Neural progenitor cell (in vitro differentiated cells): ENCODE measurements around the gene IPCEF1. TPM values are rescaled to one million over a fixed set of nuclear protein-coding genes. Genes with fewer than 3 reads are reported as not detected.
"Not testable (repeated sequence)": the region's sequence is repeated elsewhere in the genome, so short reads cannot be mapped to it uniquely, and the experiment has no call there.

ENCODE experiments used
- DNase-seq: peaks from one replicate; pipeline ENCODE4 v3.0.0-alpha.2; 2016; ENCODE audit warnings: low spot score
- H2AFZ ChIP-seq: fragments of 200-600 bp; sonication (generic); replicated peaks from 2 replicates; pipeline ENCODE4 v1.6.1; 2016; ENCODE audit warnings: antibody characterized with exemption
- H3F3A ChIP-seq: fragments of 200-600 bp; sonication (generic); 2 replicates; pipeline ENCODE4 v1.6.1; 2016; ENCODE audit warnings: antibody characterized with exemption, low read depth
- H3K27ac ChIP-seq: fragments of 200-600 bp; sonication (generic); 2 replicates; pipeline ENCODE4 v1.5.1; 2016; ENCODE audit warnings: mild to moderate bottlenecking
- H3K27me3 ChIP-seq: fragments of 200-600 bp; sonication (generic); 2 replicates; pipeline ENCODE4 v1.6.1; 2016; ENCODE audit warnings: mild to moderate bottlenecking, moderate library complexity
- H3K36me3 ChIP-seq: fragments of 200-600 bp; sonication (generic); 2 replicates; pipeline ENCODE4 v1.5.1; 2016
- H3K4me1 ChIP-seq: fragments of 200-600 bp; sonication (generic); 2 replicates; pipeline ENCODE4 v1.6.1; 2016; ENCODE audit warnings: mixed run types
- H3K4me2 ChIP-seq: fragments of 200-600 bp; sonication (generic); 2 replicates; pipeline ENCODE4 v1.6.1; 2016
- H3K4me3 ChIP-seq: fragments of 200-600 bp; sonication (generic); 2 replicates; pipeline ENCODE4 v1.5.1; 2016
- H3K79me2 ChIP-seq: fragments of 200-600 bp; sonication (generic); 2 replicates; pipeline ENCODE4 v1.6.1; 2016; ENCODE audit warnings: low read depth
- H3K9ac ChIP-seq: fragments of 200-600 bp; sonication (generic); 2 replicates; pipeline ENCODE4 v1.6.1; 2016
- H3K9me3 ChIP-seq: fragments of 200-600 bp; sonication (generic); 2 replicates; pipeline ENCODE4 v1.5.1; 2016; ENCODE audit warnings: low read depth
- H4K20me1 ChIP-seq: fragments of 200-600 bp; sonication (generic); 2 replicates; pipeline ENCODE4 v1.6.1; 2016; ENCODE audit warnings: low read depth
- H3K27ac Mint-ChIP-seq: 3 replicates; pipeline ENCODE4 v1.8.0; 2021; ENCODE audit warnings: mixed read lengths
- H3K27me3 Mint-ChIP-seq: 2 replicates; pipeline ENCODE4 v1.8.0; 2022; ENCODE audit warnings: low read depth, mild to moderate bottlenecking, inconsistent platforms, moderate library complexity, mixed read lengths; ENCODE audit not compliant: insufficient read depth
- H3K36me3 Mint-ChIP-seq: 3 replicates; pipeline ENCODE4 v1.8.0; 2021; ENCODE audit warnings: mixed read lengths
- H3K4me1 Mint-ChIP-seq: 3 replicates; pipeline ENCODE4 v1.8.0; 2021; ENCODE audit warnings: mixed read lengths
- H3K4me3 Mint-ChIP-seq: 3 replicates; pipeline ENCODE4 v1.8.0; 2021; ENCODE audit warnings: mild to moderate bottlenecking, moderate library complexity, mixed read lengths
- H3K9me3 Mint-ChIP-seq: 3 replicates; pipeline ENCODE4 v1.8.0; 2020; ENCODE audit warnings: mixed read lengths
- EZH2 ChIP-seq: fragments of 200-600 bp; sonication (generic); IDR thresholded peaks from 2 replicates; pipeline ENCODE4 v1.6.1; 2017; ENCODE audit warnings: antibody characterized with exemption, mild to moderate bottlenecking, moderate library complexity
- EZH2phosphoT487 ChIP-seq: fragments of 200-600 bp; sonication (generic); IDR thresholded peaks from 2 replicates; pipeline ENCODE4 v1.6.1; 2017; ENCODE audit warnings: antibody characterized with exemption
- total RNA-seq: library from RNA; depleted of rRNA; stranded (reverse); fragments of >200 nt; gene quantifications from 2 replicates; pipeline ENCODE4 v1.2.3, GENCODE V29; 2015; ENCODE audit warnings: low replicate concordance
- TF ChIP-seq, protein P1 (sequence below): fragments of 200-600 bp; sonication (generic); IDR thresholded peaks from 2 replicates; pipeline ENCODE4 v1.5.1; 2017; ENCODE audit warnings: antibody characterized with exemption, mild to moderate bottlenecking

Gene IPCEF1
- total RNA-seq, 1 donor from 2014 or later = 0.13 TPM

DNA sequence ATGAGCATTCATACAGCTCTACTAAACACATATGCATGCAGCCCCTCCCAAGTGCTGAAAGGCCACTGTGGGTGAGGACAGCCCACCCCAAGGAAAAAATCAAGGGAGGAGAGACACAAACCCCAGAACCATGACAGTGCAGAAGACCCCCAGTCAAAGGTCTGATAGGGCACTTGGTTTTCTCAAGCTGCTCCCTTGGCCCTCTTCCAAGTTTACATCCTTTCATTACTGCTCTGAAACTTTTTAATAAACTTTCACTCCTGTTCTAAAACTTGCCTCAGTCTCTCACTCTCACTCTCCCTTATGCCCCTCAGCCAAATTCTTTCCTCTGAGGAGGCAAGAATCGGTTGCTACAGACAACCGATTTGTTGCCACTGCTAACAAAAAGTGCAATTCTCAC lies 24.9 kb downstream of the IPCEF1 start:
- Histone ChIP-seq H3K4me1 (peaks cover 6% of the 10 kb centered on the region), H3K4me3 (no peak overlapping the region), H4K20me1 (no peaks in the 10 kb centered on the region), H3K9ac (no peak overlapping the region), H3K4me2 (no peak overlapping the region), H3K9me3 (no peaks in the 10 kb centered on the region), H3K27me3 (no peaks in the 10 kb centered on the region), H3K36me3 (no peaks in the 10 kb centered on the region), H3F3A (no peaks in the 10 kb centered on the region), H3K27ac (no peak overlapping the region), H2AFZ (no peak overlapping the region), H3K79me2 (no peaks in the 10 kb centered on the region)
- Mint-ChIP-seq H3K27ac (no peak overlapping the region), H3K36me3 (no peaks in the 10 kb centered on the region), H3K4me3 (no peak overlapping the region), H3K9me3 (peaks cover 9% of the 10 kb centered on the region), H3K27me3 (peaks cover 2% of the 10 kb centered on the region), H3K4me1 (peaks cover 3% of the 10 kb centered on the region)
- TF ChIP-seq EZH2phosphoT487 = no peak
- TF ChIP-seq, protein P1, sequence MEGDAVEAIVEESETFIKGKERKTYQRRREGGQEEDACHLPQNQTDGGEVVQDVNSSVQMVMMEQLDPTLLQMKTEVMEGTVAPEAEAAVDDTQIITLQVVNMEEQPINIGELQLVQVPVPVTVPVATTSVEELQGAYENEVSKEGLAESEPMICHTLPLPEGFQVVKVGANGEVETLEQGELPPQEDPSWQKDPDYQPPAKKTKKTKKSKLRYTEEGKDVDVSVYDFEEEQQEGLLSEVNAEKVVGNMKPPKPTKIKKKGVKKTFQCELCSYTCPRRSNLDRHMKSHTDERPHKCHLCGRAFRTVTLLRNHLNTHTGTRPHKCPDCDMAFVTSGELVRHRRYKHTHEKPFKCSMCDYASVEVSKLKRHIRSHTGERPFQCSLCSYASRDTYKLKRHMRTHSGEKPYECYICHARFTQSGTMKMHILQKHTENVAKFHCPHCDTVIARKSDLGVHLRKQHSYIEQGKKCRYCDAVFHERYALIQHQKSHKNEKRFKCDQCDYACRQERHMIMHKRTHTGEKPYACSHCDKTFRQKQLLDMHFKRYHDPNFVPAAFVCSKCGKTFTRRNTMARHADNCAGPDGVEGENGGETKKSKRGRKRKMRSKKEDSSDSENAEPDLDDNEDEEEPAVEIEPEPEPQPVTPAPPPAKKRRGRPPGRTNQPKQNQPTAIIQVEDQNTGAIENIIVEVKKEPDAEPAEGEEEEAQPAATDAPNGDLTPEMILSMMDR = no peak
- TF ChIP-seq EZH2 = no peak
- no peak for DNase-seq

- H3K36me3 Mint-ChIP-seq = no peaks in the 10 kb centered on the region
- peaks cover 2% of the 10 kb centered on the region for H3K27me3 Mint-ChIP-seq
- TF ChIP-seq EZH2phosphoT487 = no peak
- no peak for TF ChIP-seq EZH2
- TF ChIP-seq, protein P1 = no peak
- Histone ChIP-seq H3K4me2 (no peak overlapping the region), H3K4me3 (no peak overlapping the region), H3K9ac (no peak overlapping the region), H3K9me3 (no peaks in the 10 kb centered on the region), H4K20me1 (no peaks in the 10 kb centered on the region), H3K27ac (no peak overlapping the region), H2AFZ (peak overlapping the region; percentile 94), H3K4me1 (peaks cover 6% of the 10 kb centered on the region), H3F3A (no peaks in the 10 kb centered on the region), H3K36me3 (no peaks in the 10 kb centered on the region), H3K79me2 (no peaks in the 10 kb centered on the region), H3K27me3 (no peaks in the 10 kb centered on the region)
- peak overlapping the region; percentile 55 for H3K27ac Mint-ChIP-seq
- DNase-seq = peak; percentile 5
- H3K4me1 Mint-ChIP-seq = peaks cover 3% of the 10 kb centered on the region
- no peak overlapping the region for H3K4me3 Mint-ChIP-seq
- H3K9me3 Mint-ChIP-seq = peaks cover 9% of the 10 kb centered on the region
These were observed 27.0 kb downstream of the IPCEF1 start for GRCh38 chr6:154329350-154330170.

DNA sequence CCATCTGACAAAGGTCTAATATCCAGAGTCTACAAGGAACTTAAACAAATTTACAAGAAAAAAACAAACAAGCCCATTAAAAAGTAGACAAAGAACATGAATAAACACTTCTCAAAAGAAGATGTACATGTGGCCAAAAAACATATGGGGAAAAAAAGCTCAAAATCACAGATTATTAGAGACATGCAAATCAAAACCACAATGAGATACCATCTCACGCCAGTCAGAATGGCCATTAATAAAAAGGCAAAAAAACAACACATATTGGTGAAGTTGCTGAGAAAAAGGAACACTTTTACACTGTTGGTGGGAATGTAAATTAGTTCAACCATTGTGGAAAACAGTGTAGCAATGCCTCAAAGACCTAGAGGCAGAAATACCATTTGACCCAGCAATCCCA lies 29.3 kb downstream of the IPCEF1 start:
- H3K36me3 ChIP-seq, H2AFZ ChIP-seq, H3K4me3 Mint-ChIP-seq, H3K27ac Mint-ChIP-seq, H3K27ac ChIP-seq, H3K36me3 Mint-ChIP-seq, H3K4me1 ChIP-seq, H3K9ac ChIP-seq, H3K9me3 ChIP-seq, H4K20me1 ChIP-seq, H3K79me2 ChIP-seq, H3K4me3 ChIP-seq, DNase-seq, H3K4me1 Mint-ChIP-seq, H3K27me3 Mint-ChIP-seq, H3K9me3 Mint-ChIP-seq, H3F3A ChIP-seq, H3K27me3 ChIP-seq, H3K4me2 ChIP-seq: not testable (repeated sequence)

GRCh38 chr6:154325142-154325541 lies 31.5 kb downstream of the IPCEF1 start:
- no peak overlapping the region for H3K27ac Mint-ChIP-seq
- H3K4me1 ChIP-seq = peaks cover 6% of the 10 kb centered on the region

More at GRCh38 chr6:154325142-154325541, 31.5 kb downstream of the IPCEF1 start:
- no peak overlapping the region for H3K9ac ChIP-seq
- peaks cover 3% of the 10 kb centered on the region for H3K4me1 Mint-ChIP-seq
- H4K20me1 ChIP-seq = no peaks in the 10 kb centered on the region
- no peaks in the 10 kb centered on the region for H3F3A ChIP-seq
- TF ChIP-seq EZH2phosphoT487 = no peak
- no peak for TF ChIP-seq EZH2
- TF ChIP-seq, protein P1 = no peak
- H2AFZ ChIP-seq = no peak overlapping the region
- H3K4me2 ChIP-seq = no peak overlapping the region
- no peaks in the 10 kb centered on the region for H3K79me2 ChIP-seq
- no peaks in the 10 kb centered on the region for H3K9me3 ChIP-seq
- no peak overlapping the region for H3K27ac ChIP-seq
- no peak overlapping the region for H3K4me3 Mint-ChIP-seq
- H3K27me3 Mint-ChIP-seq = peaks cover 3% of the 10 kb centered on the region
- H3K36me3 ChIP-seq = no peaks in the 10 kb centered on the region
- DNase-seq = no peak
- peaks cover 3% of the 10 kb centered on the region for H3K9me3 Mint-ChIP-seq
- H3K27me3 ChIP-seq = no peaks in the 10 kb centered on the region
- H3K36me3 Mint-ChIP-seq = no peaks in the 10 kb centered on the region
- no peak overlapping the region for H3K4me3 ChIP-seq
